A549 (cell line): ENCODE measurements around the gene TATDN3. TPM values are rescaled to one million over a fixed set of nuclear protein-coding genes. Genes with fewer than 3 reads are reported as not detected.

Source experiments
- ATAC-seq, 2 experiments: fragments of 200-7000 bp in 1 of 2; fragments of >200 bp in 1 of 2; cut with Nextera tagmentation in 1 of 2; cut with Tn5 transposase in 1 of 2; 3 replicates each; pipeline versions ENCODE4 v1.8.0 to v1.9.1; 2018 to 2020; ENCODE audit warnings: mild to moderate bottlenecking in 1 of 2, moderate library complexity in 1 of 2
- CTCF ChIA-PET: fragments of 300-600 bp; sonication (Branson Sonifier 250); formaldehyde crosslinking; extraction: SDS; loops from one replicate; lab custom pipeline; 2021; ENCODE audit warnings: antibody characterized with exemption, inconsistent platforms; lab: Yijun Ruan, JAX
- POLR2A ChIA-PET: fragments of 350-600 bp; formaldehyde crosslinking; extraction: SDS; loops from one replicate; lab custom pipeline; 2021; ENCODE audit warnings: antibody characterized with exemption, inconsistent platforms; lab: Yijun Ruan, JAX
- DNase-seq, 2 experiments: peaks; one replicate each; pipeline versions ENCODE4 v3.0.0 to v3.0.0-alpha.2; 2011 to 2016; ENCODE audit warnings: low read depth in 1 of 2, low spot score in 1 of 2
- FAIRE-seq: peaks from 2 replicates; lab custom pipeline; 2011; peaks lifted over from hg19 to GRCh38; lab: Jason Lieb, UNC
- H3K27ac ChIP-seq, 2 experiments: fragments of >200 bp; sonication (Bioruptor Twin); formaldehyde crosslinking; 3 replicates each; pipeline ENCODE4 v1.5.1; 2016 to 2017
- H3K4me1 ChIP-seq: fragments of >200 bp; sonication (Bioruptor Twin); formaldehyde crosslinking; 3 replicates; pipeline ENCODE4 v1.6.1; 2016
- H3K4me2 ChIP-seq: fragments of >200 bp; sonication (Bioruptor Twin); formaldehyde crosslinking; 3 replicates; pipeline ENCODE4 v1.6.1; 2016
- H3K4me3 ChIP-seq: fragments of >200 bp; sonication (Bioruptor Twin); formaldehyde crosslinking; 3 replicates; pipeline ENCODE4 v1.5.1; 2016
- H3K9me3 ChIP-seq: fragments of >200 bp; sonication (Bioruptor Twin); formaldehyde crosslinking; 3 replicates; pipeline ENCODE4 v1.6.1; 2016
- CBX2 ChIP-seq: fragments of 200-600 bp; sonication (generic); IDR thresholded peaks from 2 replicates; pipeline ENCODE4 v1.6.1; 2016; ENCODE audit warnings: low read depth, mild to moderate bottlenecking, borderline replicate concordance
- CBX8 ChIP-seq: fragments of 200-600 bp; sonication (generic); IDR thresholded peaks from 2 replicates; pipeline ENCODE4 v1.6.1; 2016
- CEBPB ChIP-seq, 2 experiments: fragments of >200 bp in 1 of 2; sonication (Bioruptor Twin) in 1 of 2; formaldehyde crosslinking in 1 of 2; IDR thresholded peaks; 2 replicates each; pipeline ENCODE4 v1.6.1; 2012 to 2016
- CHD4 ChIP-seq: fragments of 200-600 bp; sonication (generic); IDR thresholded peaks from 2 replicates; pipeline ENCODE4 v1.6.1; 2016; ENCODE audit warnings: antibody characterized with exemption, mild to moderate bottlenecking, borderline replicate concordance
- EHMT2 ChIP-seq: fragments of 200-600 bp; sonication (generic); IDR thresholded peaks from 2 replicates; pipeline ENCODE4 v1.6.1; 2016; ENCODE audit warnings: antibody characterized with exemption, low read depth, mild to moderate bottlenecking, moderate library complexity
- EP300 ChIP-seq, 2 experiments: fragments of >200 bp; sonication (Bioruptor Twin); formaldehyde crosslinking; IDR thresholded peaks; 2 replicates in 1 of 2; 3 replicates in 1 of 2; pipeline ENCODE4 v1.6.1; 2016 to 2017
- FOSB ChIP-seq: fragments of 250-450 bp; sonication (Bioruptor Pico); IDR thresholded peaks from 2 replicates; pipeline ENCODE4 v1.5.0; 2020; ENCODE audit warnings: mild to moderate bottlenecking, moderate library complexity
- FOSL2 ChIP-seq, 2 experiments: fragments of 450-650 bp in 1 of 2; fragments of >200 bp in 1 of 2; sonication (Bioruptor Twin) in 1 of 2; formaldehyde crosslinking; IDR thresholded peaks; 2 replicates each; pipeline versions ENCODE4 v1.5.0 to v1.6.1; 2016 to 2020; ENCODE audit warnings: mild to moderate bottlenecking in 1 of 2, moderate library complexity in 1 of 2
- GATA3 ChIP-seq: IDR thresholded peaks from 2 replicates; pipeline ENCODE4 v1.6.1; 2012; ENCODE audit warnings: borderline replicate concordance
- HDAC2 ChIP-seq: fragments of 200-600 bp; sonication (generic); IDR thresholded peaks from 2 replicates; pipeline ENCODE4 v1.6.1; 2016
- HEYL ChIP-seq: fragments of 250-450 bp; sonication (Bioruptor Pico); IDR thresholded peaks from 2 replicates; pipeline ENCODE4 v1.8.0; 2021; ENCODE audit warnings: mild to moderate bottlenecking, moderate library complexity
- HOXB13 ChIP-seq: fragments of 250-450 bp; sonication (Bioruptor Pico); IDR thresholded peaks from 2 replicates; pipeline ENCODE4 v1.5.0; 2020; ENCODE audit warnings: low read depth, mild to moderate bottlenecking, moderate library complexity
- HOXB5 ChIP-seq: fragments of 250-450 bp; sonication (Bioruptor Pico); IDR thresholded peaks from 2 replicates; pipeline ENCODE4 v1.5.0; 2020; ENCODE audit warnings: mild to moderate bottlenecking, moderate library complexity
- JUN ChIP-seq, 2 experiments: fragments of >200 bp; sonication (Bioruptor Twin); formaldehyde crosslinking; IDR thresholded peaks; 2 replicates in 1 of 2; 3 replicates in 1 of 2; pipeline ENCODE4 v1.6.1; 2016 to 2017
- JUNB ChIP-seq: fragments of >200 bp; sonication (Bioruptor Twin); formaldehyde crosslinking; IDR thresholded peaks from 2 replicates; pipeline ENCODE4 v1.6.1; 2016
- KDM5A ChIP-seq: fragments of 200-600 bp; sonication (generic); IDR thresholded peaks from 2 replicates; pipeline ENCODE4 v1.6.1; 2016; ENCODE audit warnings: antibody characterized with exemption, mild to moderate bottlenecking
- MYC ChIP-seq: IDR thresholded peaks from 2 replicates; pipeline ENCODE4 v1.6.1; 2012; ENCODE audit warnings: mild to moderate bottlenecking, inconsistent platforms, low read length, improper control_type of control experiment, borderline replicate concordance
- NFE2L2 ChIP-seq: fragments of 150-350 bp; conservative IDR thresholded peaks from 2 replicates; pipeline ENCODE4 v1.6.1; 2014; ENCODE audit warnings: low read length
- NPAS2 ChIP-seq: fragments of 250-450 bp; sonication (Bioruptor Pico); IDR thresholded peaks from 2 replicates; pipeline ENCODE4 v1.8.0; 2022; ENCODE audit warnings: mild to moderate bottlenecking, moderate library complexity, borderline replicate concordance
- NR3C1 ChIP-seq: fragments of >200 bp; sonication (Bioruptor Twin); formaldehyde crosslinking; IDR thresholded peaks from 3 replicates; pipeline ENCODE4 v1.6.1; 2017
- PHF8 ChIP-seq: fragments of 200-600 bp; sonication (generic); IDR thresholded peaks from 2 replicates; pipeline ENCODE4 v1.6.1; 2016; ENCODE audit warnings: low read depth, mild to moderate bottlenecking, antibody characterized with exemption, moderate library complexity, borderline replicate concordance
- POLR2A ChIP-seq: IDR thresholded peaks from 2 replicates; pipeline ENCODE4 v1.6.1; 2012; ENCODE audit warnings: mild to moderate bottlenecking, low read length
- RAD21 ChIP-seq, 2 experiments: fragments of >200 bp in 1 of 2; sonication (Bioruptor Twin) in 1 of 2; formaldehyde crosslinking in 1 of 2; IDR thresholded peaks in 1 of 2; conservative IDR thresholded peaks in 1 of 2; 2 replicates in 1 of 2; 3 replicates in 1 of 2; pipeline ENCODE4 v1.6.1; 2012 to 2018; ENCODE audit warnings: inconsistent platforms in 1 of 2
- RARB ChIP-seq: fragments of 250-450 bp; sonication (Bioruptor Pico); IDR thresholded peaks from 2 replicates; pipeline ENCODE4 v1.8.0; 2021; ENCODE audit warnings: mild to moderate bottlenecking, moderate library complexity
- RFX5 ChIP-seq: fragments of 450-650 bp; IDR thresholded peaks from 2 replicates; pipeline ENCODE4 v1.7.1; 2014; ENCODE audit warnings: antibody characterized with exemption, mild to moderate bottlenecking, moderate library complexity
- SMC3 ChIP-seq: fragments of >200 bp; sonication (Bioruptor Twin); formaldehyde crosslinking; IDR thresholded peaks from 3 replicates; pipeline ENCODE4 v1.6.1; 2018; ENCODE audit warnings: inconsistent platforms
- SREBF2 ChIP-seq: fragments of 450-650 bp; IDR thresholded peaks from 2 replicates; pipeline ENCODE4 v1.6.1; 2014; ENCODE audit warnings: mild to moderate bottlenecking, moderate library complexity
- TFCP2L1 ChIP-seq: fragments of 250-450 bp; sonication (Bioruptor Pico); IDR thresholded peaks from 2 replicates; pipeline ENCODE4 v1.5.0; 2021; ENCODE audit warnings: mild to moderate bottlenecking
- ZC3H11A ChIP-seq: fragments of 450-650 bp; IDR thresholded peaks from 2 replicates; pipeline ENCODE4 v1.6.1; 2014; ENCODE audit warnings: antibody characterized with exemption, mild to moderate bottlenecking
- ZSCAN20 ChIP-seq: fragments of 250-450 bp; sonication (Bioruptor Pico); IDR thresholded peaks from 2 replicates; pipeline ENCODE4 v1.8.0; 2022; ENCODE audit warnings: mild to moderate bottlenecking, moderate library complexity
- WGBS: methylation state at CpG from one replicate; pipeline ENCODE4 v1.1.6; 2017; ENCODE audit errors: missing lambda C conversion rate; 5-methylcytosine and 5-hydroxymethylcytosine counted together
- polyA minus RNA-seq: library from RNA; depleted of rRNA, polyadenylated mRNA; stranded (reverse); fragments of >200 nt; gene quantifications from 2 replicates; pipeline ENCODE4 v1.2.3, GENCODE V29; 2011; rRNA and poly(A)+ RNA removed
- polyA plus RNA-seq, 4 experiments: library from polyadenylated mRNA; depleted of rRNA in 3 of 4; stranded (reverse); fragments of >200 nt; fragmentation: RNase III in 1 of 4; extraction: RNeasy Plus Mini Kit Qiagen cat#74134 plus additional on column Dnase treatment in 1 of 4; gene quantifications; 2 replicates in 3 of 4; 3 replicates in 1 of 4; pipeline ENCODE4 v1.2.3, GENCODE V29; 2011 to 2017
- TF ChIP-seq, protein P1 (sequence below): IDR thresholded peaks from 2 replicates; pipeline ENCODE4 v1.6.1; 2012
- TF ChIP-seq, protein P2 (sequence below): IDR thresholded peaks from 2 replicates; pipeline ENCODE4 v1.6.1; 2012
- TF ChIP-seq, protein P3 (sequence below): fragments of >200 bp; sonication (Bioruptor Twin); formaldehyde crosslinking; IDR thresholded peaks from 3 replicates; pipeline ENCODE4 v1.6.1; 2016
- TF ChIP-seq, protein P4 (sequence below): fragments of >200 bp; sonication (Bioruptor Twin); formaldehyde crosslinking; IDR thresholded peaks from 3 replicates; pipeline ENCODE4 v1.5.1; 2016
- TF ChIP-seq, protein P5 (sequence below): IDR thresholded peaks from 2 replicates; pipeline ENCODE4 v1.6.1; 2012; ENCODE audit warnings: low read depth, borderline replicate concordance

The TATDN3 gene, protein sequence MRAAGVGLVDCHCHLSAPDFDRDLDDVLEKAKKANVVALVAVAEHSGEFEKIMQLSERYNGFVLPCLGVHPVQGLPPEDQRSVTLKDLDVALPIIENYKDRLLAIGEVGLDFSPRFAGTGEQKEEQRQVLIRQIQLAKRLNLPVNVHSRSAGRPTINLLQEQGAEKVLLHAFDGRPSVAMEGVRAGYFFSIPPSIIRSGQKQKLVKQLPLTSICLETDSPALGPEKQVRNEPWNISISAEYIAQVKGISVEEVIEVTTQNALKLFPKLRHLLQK
- 20.3 and 22.6 TPM in 2 replicates for polyA plus RNA-seq (2011; rRNA removed)
- 5.2 and 5.8 TPM in 2 replicates for polyA plus RNA-seq (2012; cell fraction: cytosol; rRNA removed)
- polyA plus RNA-seq (2012; cell fraction: nucleus; rRNA removed), result 2.4 and 3.5 TPM in 2 replicates
- 10.3 to 11.4 TPM (median 11.1 TPM) in 3 replicates for polyA plus RNA-seq (2017; fragmentation: RNase III; extraction: RNeasy Plus Mini Kit Qiagen cat#74134 plus additional on column Dnase treatment)
- 5.5 and 8.1 TPM in 2 replicates for polyA minus RNA-seq

DNA sequence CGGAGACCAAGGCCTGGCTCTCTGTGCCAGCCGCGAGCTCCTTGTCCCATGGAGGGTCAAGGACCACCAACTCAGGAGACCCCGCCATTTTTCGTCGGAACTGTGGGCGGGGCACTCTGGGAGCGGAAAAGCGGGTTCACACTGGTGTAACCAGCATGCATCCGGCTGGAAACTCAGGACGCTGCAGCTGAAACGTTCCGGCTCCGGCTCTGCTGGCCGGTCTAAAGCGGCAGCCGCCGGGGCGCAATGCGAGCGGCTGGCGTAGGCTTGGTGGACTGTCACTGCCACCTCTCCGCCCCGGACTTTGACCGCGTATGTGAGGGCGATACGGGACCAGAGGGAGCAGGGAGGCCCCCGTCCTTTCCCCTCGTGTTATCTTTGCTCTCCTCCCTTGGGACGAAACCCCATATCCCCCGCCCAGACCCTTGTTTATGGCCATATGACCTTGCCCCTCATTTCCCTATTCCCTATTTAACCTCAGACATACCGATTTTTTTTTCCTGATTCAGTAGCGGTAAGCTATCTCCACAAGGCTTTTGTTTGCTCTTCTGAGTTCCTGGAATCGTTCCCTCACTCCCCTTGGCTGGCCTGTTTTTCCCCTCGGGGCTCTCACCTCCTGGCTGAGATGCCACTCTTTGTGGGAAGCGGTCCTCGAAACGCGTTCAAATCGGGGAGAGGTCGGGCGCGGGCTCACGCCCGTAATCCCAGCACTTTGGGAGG, at the start of gene TATDN3, which contains the start of gene NSL1:
Gene TATDN3 (plus strand): TSS at position 219 of the 720 bp plus-strand sequence. CDS start 28 bp downstream, at position 247.
Gene NSL1 (minus strand): TSS at position 102 of the 720 bp plus-strand sequence. CDS start 14 bp downstream, at position 88.
- peak within 1 kb of the TSS; percentile 70 for H3K4me3 ChIP-seq
- POLR2A ChIA-PET, result interaction anchor here (0.6 to 1.7 kb wide), 8 partner anchors 8 to 225 kb away, joined by 3 to 12 read pairs (median 4); partner anchors contain the start of genes ATF3, BATF3 and FLVCR1
- WGBS, result 2% methylated on average over 42 of the region's 46 CpGs
- no peaks in the 10 kb centered on the region for H3K9me3 ChIP-seq
- peak within 1 kb of the TSS; percentile 87 to 95 for H3K27ac ChIP-seq
- TF ChIP-seq JUNB, result no peak
- no peak for TF ChIP-seq NFE2L2
- no peak for TF ChIP-seq NPAS2
- TF ChIP-seq CEBPB (IDR thresholded peaks at IDR 0.05), result peak in 1 of 2 experiments; percentile 27; a peak in 1 of 4 replicates
- TF ChIP-seq, protein P1, sequence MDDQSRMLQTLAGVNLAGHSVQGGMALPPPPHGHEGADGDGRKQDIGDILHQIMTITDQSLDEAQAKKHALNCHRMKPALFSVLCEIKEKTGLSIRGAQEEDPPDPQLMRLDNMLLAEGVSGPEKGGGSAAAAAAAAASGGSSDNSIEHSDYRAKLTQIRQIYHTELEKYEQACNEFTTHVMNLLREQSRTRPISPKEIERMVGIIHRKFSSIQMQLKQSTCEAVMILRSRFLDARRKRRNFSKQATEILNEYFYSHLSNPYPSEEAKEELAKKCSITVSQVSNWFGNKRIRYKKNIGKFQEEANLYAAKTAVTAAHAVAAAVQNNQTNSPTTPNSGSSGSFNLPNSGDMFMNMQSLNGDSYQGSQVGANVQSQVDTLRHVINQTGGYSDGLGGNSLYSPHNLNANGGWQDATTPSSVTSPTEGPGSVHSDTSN, result peak; percentile 78
- peak; percentile 69; the same call in 1 of the 2 replicates for TF ChIP-seq PHF8
- TF ChIP-seq EHMT2, result no peak
- TF ChIP-seq CHD4, result no peak
- peak; percentile 33; the same call in 1 of the 2 replicates for TF ChIP-seq GATA3
- no peak for TF ChIP-seq HEYL (CRISPR knock-in tag)
- TF ChIP-seq, protein P2, sequence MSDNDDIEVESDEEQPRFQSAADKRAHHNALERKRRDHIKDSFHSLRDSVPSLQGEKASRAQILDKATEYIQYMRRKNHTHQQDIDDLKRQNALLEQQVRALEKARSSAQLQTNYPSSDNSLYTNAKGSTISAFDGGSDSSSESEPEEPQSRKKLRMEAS, result peak; percentile 94
- TF ChIP-seq MYC, result 0 out of 2 replicates have a peak, but pooled peaks have one; percentile 48
- TF ChIP-seq ZC3H11A, result peak; percentile 32; the same call in 1 of the 2 replicates
- TF ChIP-seq RFX5, result peak; percentile 65; the same call in 1 of the 2 replicates
- TF ChIP-seq FOSB (CRISPR knock-in tag), result no peak
- TF ChIP-seq HOXB5 (CRISPR knock-in tag), result peak; percentile 45; the same call in 1 of the 2 replicates
- no peak for TF ChIP-seq HOXB13 (CRISPR knock-in tag)
- no peak for TF ChIP-seq ZSCAN20 (CRISPR knock-in tag)
- TF ChIP-seq EP300 (IDR thresholded peaks at IDR 0.05), result no peak
- TF ChIP-seq SMC3, result peak; percentile 47
- no peak for TF ChIP-seq FOSL2 (IDR thresholded peaks at IDR 0.05)
- TF ChIP-seq FOSL2 (CRISPR knock-in tag; IDR thresholded peaks at IDR 0.05), result peak; percentile 51; the same call in 1 of the 2 replicates
- TF ChIP-seq, protein P3, sequence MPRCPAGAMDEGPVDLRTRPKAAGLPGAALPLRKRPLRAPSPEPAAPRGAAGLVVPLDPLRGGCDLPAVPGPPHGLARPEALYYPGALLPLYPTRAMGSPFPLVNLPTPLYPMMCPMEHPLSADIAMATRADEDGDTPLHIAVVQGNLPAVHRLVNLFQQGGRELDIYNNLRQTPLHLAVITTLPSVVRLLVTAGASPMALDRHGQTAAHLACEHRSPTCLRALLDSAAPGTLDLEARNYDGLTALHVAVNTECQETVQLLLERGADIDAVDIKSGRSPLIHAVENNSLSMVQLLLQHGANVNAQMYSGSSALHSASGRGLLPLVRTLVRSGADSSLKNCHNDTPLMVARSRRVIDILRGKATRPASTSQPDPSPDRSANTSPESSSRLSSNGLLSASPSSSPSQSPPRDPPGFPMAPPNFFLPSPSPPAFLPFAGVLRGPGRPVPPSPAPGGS, result peak; percentile 77; the same call in 2 of the 3 replicates
- TF ChIP-seq, protein P4, sequence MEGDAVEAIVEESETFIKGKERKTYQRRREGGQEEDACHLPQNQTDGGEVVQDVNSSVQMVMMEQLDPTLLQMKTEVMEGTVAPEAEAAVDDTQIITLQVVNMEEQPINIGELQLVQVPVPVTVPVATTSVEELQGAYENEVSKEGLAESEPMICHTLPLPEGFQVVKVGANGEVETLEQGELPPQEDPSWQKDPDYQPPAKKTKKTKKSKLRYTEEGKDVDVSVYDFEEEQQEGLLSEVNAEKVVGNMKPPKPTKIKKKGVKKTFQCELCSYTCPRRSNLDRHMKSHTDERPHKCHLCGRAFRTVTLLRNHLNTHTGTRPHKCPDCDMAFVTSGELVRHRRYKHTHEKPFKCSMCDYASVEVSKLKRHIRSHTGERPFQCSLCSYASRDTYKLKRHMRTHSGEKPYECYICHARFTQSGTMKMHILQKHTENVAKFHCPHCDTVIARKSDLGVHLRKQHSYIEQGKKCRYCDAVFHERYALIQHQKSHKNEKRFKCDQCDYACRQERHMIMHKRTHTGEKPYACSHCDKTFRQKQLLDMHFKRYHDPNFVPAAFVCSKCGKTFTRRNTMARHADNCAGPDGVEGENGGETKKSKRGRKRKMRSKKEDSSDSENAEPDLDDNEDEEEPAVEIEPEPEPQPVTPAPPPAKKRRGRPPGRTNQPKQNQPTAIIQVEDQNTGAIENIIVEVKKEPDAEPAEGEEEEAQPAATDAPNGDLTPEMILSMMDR, result 0 out of 3 replicates have a peak, but pooled peaks have one; percentile 11
- peak in 1 of 2 experiments; percentile 42; a peak in 2 of 5 replicates for TF ChIP-seq RAD21 (conservative IDR thresholded peaks at IDR 0.05 in 1 of 2, IDR thresholded peaks at IDR 0.05 in 1 of 2)
- 0 out of 2 replicates have a peak, but pooled peaks have one; percentile 8 for TF ChIP-seq HDAC2
- TF ChIP-seq, protein P5, sequence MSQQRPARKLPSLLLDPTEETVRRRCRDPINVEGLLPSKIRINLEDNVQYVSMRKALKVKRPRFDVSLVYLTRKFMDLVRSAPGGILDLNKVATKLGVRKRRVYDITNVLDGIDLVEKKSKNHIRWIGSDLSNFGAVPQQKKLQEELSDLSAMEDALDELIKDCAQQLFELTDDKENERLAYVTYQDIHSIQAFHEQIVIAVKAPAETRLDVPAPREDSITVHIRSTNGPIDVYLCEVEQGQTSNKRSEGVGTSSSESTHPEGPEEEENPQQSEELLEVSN, result peak; percentile 65
- no peak for TF ChIP-seq TFCP2L1 (CRISPR knock-in tag)
- TF ChIP-seq NR3C1, result no peak
- peak; percentile 92 for TF ChIP-seq KDM5A
- no peak for TF ChIP-seq CBX2
- peak; percentile 72 for TF ChIP-seq POLR2A
- TF ChIP-seq CBX8, result no peak
- TF ChIP-seq SREBF2, result no peak
- TF ChIP-seq RARB (CRISPR knock-in tag), result no peak
- peak; percentile 80 to 97; a peak in 4 of 5 replicates for TF ChIP-seq JUN (IDR thresholded peaks at IDR 0.05)
- peak; percentile 95 to 96 for ATAC-seq
- peaks cover 23% of the 10 kb centered on the region for H3K4me1 ChIP-seq
- H3K4me2 ChIP-seq, result peak within 1 kb of the TSS; percentile 83
- CTCF ChIA-PET, result interaction anchor here (0.6 to 2.0 kb wide), 9 partner anchors 9 to 205 kb away, joined by 3 to 11 read pairs (median 4); no protein-coding TSS in a partner anchor
- peak; percentile 61 to 94 for DNase-seq
- FAIRE-seq, result no peak
